Kidney (tissue), 14 donors: ENCODE results near the gene CRADD. TPM values are rescaled to one million over a fixed set of nuclear protein-coding genes. Genes with fewer than 3 reads are reported as not detected.
"Not testable (repeated sequence)": the region's sequence is repeated elsewhere in the genome, so short reads cannot be mapped to it uniquely, and the experiment has no call there.

Experiments used
- DNase-seq, 5 donors: peaks; one replicate each; pipeline ENCODE4 v3.0.0-alpha.2; 2013 to 2020
- FAIRE-seq: peaks from 2 replicates; lab custom pipeline; 2012; peaks lifted over from hg19 to GRCh38; lab: Jason Lieb, UNC
- H3K27ac ChIP-seq, 2 donors: one replicate each; pipeline ENCODE4 v1.7.0; 2013; ENCODE audit warnings: low read depth in 2 of 2, low read length in 2 of 2, inconsistent platforms in 1 of 2
- H3K27me3 ChIP-seq: one replicate; pipeline ENCODE4 v1.7.1; 2013; ENCODE audit warnings: low read length, inconsistent platforms; ENCODE audit not compliant: control insufficient read depth, insufficient read depth
- H3K36me3 ChIP-seq, 3 donors: one replicate each; pipeline versions ENCODE4 v1.7.0 to v1.7.1; 2013; ENCODE audit warnings: low read length in 3 of 3, control low read depth in 1 of 3, inconsistent platforms in 1 of 3; ENCODE audit not compliant: insufficient read depth in 3 of 3, control insufficient read depth in 2 of 3
- H3K4me1 ChIP-seq, 3 donors: one replicate each; pipeline versions ENCODE4 v1.7.0 to v1.7.1; 2013; ENCODE audit warnings: low read length in 3 of 3, inconsistent platforms in 1 of 3, low read depth in 1 of 3; ENCODE audit not compliant: control insufficient read depth in 2 of 3, insufficient read depth in 2 of 3
- H3K4me3 ChIP-seq, 3 donors: one replicate each; pipeline versions ENCODE4 v1.7.0 to v1.8.1; 2013; ENCODE audit warnings: low read length in 3 of 3, control low read depth in 1 of 3, inconsistent platforms in 1 of 3
- H3K9ac ChIP-seq, 3 donors: one replicate each; pipeline versions ENCODE4 v1.7.0 to v1.7.1; 2013; ENCODE audit warnings: low read length in 3 of 3, control low read depth in 1 of 3, inconsistent platforms in 1 of 3
- H3K9me3 ChIP-seq, 3 donors: one replicate each; pipeline versions ENCODE4 v1.7.0 to v1.7.1; 2013; ENCODE audit warnings: low read length in 3 of 3, control low read depth in 1 of 3, inconsistent platforms in 1 of 3; ENCODE audit not compliant: control insufficient read depth in 2 of 3, insufficient read depth in 1 of 3
- CTCF ChIP-seq: IDR thresholded peaks from 3 replicates; pipeline ENCODE4 v1.5.1; 2012; ENCODE audit warnings: mild to moderate bottlenecking, moderate library complexity, borderline replicate concordance; ENCODE audit not compliant: insufficient read depth; ENCODE audit errors: extremely low read depth
- intact Hi-C: fragments of 100-400 bp; cut with DNase I; formaldehyde crosslinking; loops from one replicate; pipeline ENCODE4 v1.11.1; 2022
- polyA plus RNA-seq: library from polyadenylated mRNA; stranded (reverse); fragments of 350-450 nt; fragmentation: Illumina TruSeq; extraction: RNeasy Lipid Tissue Mini Kit (QIAGEN cat#74804); gene quantifications from one replicate; pipeline ENCODE4 v1.2.3, GENCODE V29; 2014; ENCODE audit warnings: low read depth, low replicate concordance; ENCODE audit not compliant: insufficient read depth
- total RNA-seq: library from RNA; stranded (reverse); fragmentation: NEBNext Ultra II Directional; extraction: Animal tissue kit (Norgen Biotek cat#: 25700); gene quantifications from one replicate; pipeline ENCODE4 v1.2.1, GENCODE V29; 2021
- donor health status: control.
- donor health status: control.
- donor health status: control.
- donor health status: control.
- donor health status: control.
- donor health status: DM: yes; HTN: yes; CAD: no.
- donor health status: Normal renal cell carcinoma (clear cell type).

The CRADD gene
- total and polyA plus RNA-seq, 2 donors from 2014 or later = 19.1 to 28.8 TPM

GRCh38 chr12:93753838-93754429 is 76.8 kb downstream of the CRADD start:
- H3K27me3 ChIP-seq = no peaks in the 10 kb centered on the region
- no peak overlapping the region for H3K9ac ChIP-seq
- TF ChIP-seq CTCF = no peak
- FAIRE-seq (no peak), DNase-seq (no peak)
- no peaks in the 10 kb centered on the region for H3K36me3 ChIP-seq
- peaks cover 0 to 1% (median 0%) of the 10 kb centered on the region in 3 donors for H3K4me1 ChIP-seq
- H3K4me3 ChIP-seq = no peak overlapping the region
- H3K27ac ChIP-seq = no peak overlapping the region
- no peaks in the 10 kb centered on the region for H3K9me3 ChIP-seq
- intact Hi-C loops = no loop called here

- H3K4me3 ChIP-seq, FAIRE-seq, H3K27me3 ChIP-seq, H3K4me1 ChIP-seq, H3K36me3 ChIP-seq, intact Hi-C loops, DNase-seq, H3K27ac ChIP-seq, H3K9ac ChIP-seq, H3K9me3 ChIP-seq: not testable (repeated sequence)
Measured at GRCh38 chr12:93754859-93755258, 77.7 kb downstream of the CRADD start.

GRCh38 chr12:93756288-93756687 is 79.1 kb downstream of the CRADD start:
- no peaks in the 10 kb centered on the region for H3K9me3 ChIP-seq
- peaks cover 0 to 6% (median 5%) of the 10 kb centered on the region in 3 donors for H3K4me1 ChIP-seq
- H3K4me3 ChIP-seq = no peak overlapping the region
- H3K27me3 ChIP-seq = no peaks in the 10 kb centered on the region
- no peak for TF ChIP-seq CTCF
- DNase-seq = no peak
- no peak overlapping the region for H3K27ac ChIP-seq
- intact Hi-C loops = no loop called here
- no peaks in the 10 kb centered on the region for H3K36me3 ChIP-seq
- no peak for FAIRE-seq
- no peak overlapping the region for H3K9ac ChIP-seq

GRCh38 chr12:93757792-93758694 is 80.9 kb downstream of the CRADD start:
- Histone ChIP-seq H3K4me3 (no peak overlapping the region), H3K9me3 (no peaks in the 10 kb centered on the region), H3K27ac (no peak overlapping the region), H3K9ac (no peak overlapping the region), H3K36me3 (no peaks in the 10 kb centered on the region), H3K4me1 (peaks cover 0 to 7% (median 6%) of the 10 kb centered on the region in 3 donors), H3K27me3 (no peaks in the 10 kb centered on the region)
- no peak for DNase-seq
- peak; percentile 88 for FAIRE-seq
- no peak for TF ChIP-seq CTCF
- intact Hi-C loops = no loop called here
